Measurements from ENCODE around the gene OLIG3. TPM values are rescaled to one million over a fixed set of nuclear protein-coding genes. Genes with fewer than 3 reads are reported as not detected.

Gene OLIG3
- total RNA-seq, 4 donors from 2014 or later, result not detected

- TF ChIP-seq POLR2A (IDR thresholded peaks at IDR 0.05), result no peak
- peaks cover 0 to 78% of the 10 kb centered on the region in 2 donors for H3K27me3 ChIP-seq
These were observed 4.4 kb upstream of the OLIG3 start for GRCh38 chr6:137498481-137499190.

GRCh38 chr6:137497721-137498463, 3.7 kb upstream of the OLIG3 start:
- no peak for DNase-seq
- TF ChIP-seq CTCF (IDR thresholded peaks at IDR 0.05) (no peak), POLR2A (IDR thresholded peaks at IDR 0.05) (no peak)
- no peak overlapping the region for H3K4me3 ChIP-seq
- no peaks in the 10 kb centered on the region for H3K9me3 ChIP-seq
- H3K4me1 ChIP-seq, result no peaks in the 10 kb centered on the region
- no peak overlapping the region for H3K27ac ChIP-seq
- peaks cover 0 to 2% of the 10 kb centered on the region in 2 donors for H3K36me3 ChIP-seq
- H3K27me3 ChIP-seq, result peaks cover 0 to 85% of the 10 kb centered on the region in 2 donors
- intact Hi-C loops (cut with DNase I; ENCODE audit: low total_unique reads), result no loop called here

More at GRCh38 chr6:137498481-137499190, 4.4 kb upstream of the OLIG3 start:
- intact Hi-C loops (cut with DNase I; ENCODE audit: low total_unique reads), result no loop called here
- H3K9me3 ChIP-seq, result no peaks in the 10 kb centered on the region
- no peak overlapping the region for H3K4me3 ChIP-seq
- no peak for DNase-seq
- peaks cover 0 to 2% of the 10 kb centered on the region in 2 donors for H3K36me3 ChIP-seq
- no peak overlapping the region for H3K27ac ChIP-seq
- no peaks in the 10 kb centered on the region for H3K4me1 ChIP-seq

- no peak for TF ChIP-seq POLR2A (IDR thresholded peaks at IDR 0.05)
- no peak for TF ChIP-seq CTCF (IDR thresholded peaks at IDR 0.05)
- H3K4me3 ChIP-seq, result no peak overlapping the region
- intact Hi-C loops (cut with DNase I; ENCODE audit: low total_unique reads), result no loop called here
- no peaks in the 10 kb centered on the region for H3K4me1 ChIP-seq
- H3K9me3 ChIP-seq, result no peaks in the 10 kb centered on the region
- H3K27me3 ChIP-seq, result peaks cover 0 to 93% of the 10 kb centered on the region in 2 donors
- H3K36me3 ChIP-seq, result peaks cover 0 to 2% of the 10 kb centered on the region in 2 donors
- no peak overlapping the region for H3K27ac ChIP-seq
- DNase-seq, result no peak
These were observed 2.9 kb upstream of the OLIG3 start for GRCh38 chr6:137496909-137497720.

GRCh38 chr6:137496368-137496767, 2.2 kb upstream of the OLIG3 start:
- H3K27me3 ChIP-seq, result peaks cover under 1 to 98% of the 10 kb centered on the region in 2 donors
- H3K4me1 ChIP-seq, result no peaks in the 10 kb centered on the region
- TF ChIP-seq POLR2A (IDR thresholded peaks at IDR 0.05), result no peak
- no peak for TF ChIP-seq CTCF (IDR thresholded peaks at IDR 0.05)
- no peak overlapping the region for H3K4me3 ChIP-seq
- no peak for DNase-seq
- intact Hi-C loops (cut with DNase I; ENCODE audit: low total_unique reads), result no loop called here
- H3K27ac ChIP-seq, result no peak overlapping the region
- H3K36me3 ChIP-seq, result peaks cover 0 to 2% of the 10 kb centered on the region in 2 donors
- H3K9me3 ChIP-seq, result no peaks in the 10 kb centered on the region

GRCh38 chr6:137495703-137496336, 1.6 kb upstream of the OLIG3 start:
- H3K4me1 ChIP-seq, result no peaks in the 10 kb centered on the region
- TF ChIP-seq CTCF (IDR thresholded peaks at IDR 0.05), result no peak
- no peak for TF ChIP-seq POLR2A (IDR thresholded peaks at IDR 0.05)

More at GRCh38 chr6:137495703-137496336, 1.6 kb upstream of the OLIG3 start:
- Histone ChIP-seq H3K9me3 (no peaks in the 10 kb centered on the region), H3K27me3 (peaks cover 5 to 93% of the 10 kb centered on the region in 2 donors), H3K27ac (no peak overlapping the region), H3K4me3 (no peak overlapping the region), H3K36me3 (peaks cover 0 to 2% of the 10 kb centered on the region in 2 donors)
- DNase-seq, result no peak
- intact Hi-C loops (cut with DNase I; ENCODE audit: low total_unique reads), result no loop called here

Measured in uterus (tissue), 4 donors.